HG03571 (cell line): Measurements from ENCODE around the gene SUFU.

Source experiments
- ATAC-seq: cut with Tn5 transposase; IDR thresholded peaks from one replicate; pipeline ENCODE4 v1.9.1; 2021; ENCODE audit not compliant: unreplicated experiment

Gene SUFU

DNA sequence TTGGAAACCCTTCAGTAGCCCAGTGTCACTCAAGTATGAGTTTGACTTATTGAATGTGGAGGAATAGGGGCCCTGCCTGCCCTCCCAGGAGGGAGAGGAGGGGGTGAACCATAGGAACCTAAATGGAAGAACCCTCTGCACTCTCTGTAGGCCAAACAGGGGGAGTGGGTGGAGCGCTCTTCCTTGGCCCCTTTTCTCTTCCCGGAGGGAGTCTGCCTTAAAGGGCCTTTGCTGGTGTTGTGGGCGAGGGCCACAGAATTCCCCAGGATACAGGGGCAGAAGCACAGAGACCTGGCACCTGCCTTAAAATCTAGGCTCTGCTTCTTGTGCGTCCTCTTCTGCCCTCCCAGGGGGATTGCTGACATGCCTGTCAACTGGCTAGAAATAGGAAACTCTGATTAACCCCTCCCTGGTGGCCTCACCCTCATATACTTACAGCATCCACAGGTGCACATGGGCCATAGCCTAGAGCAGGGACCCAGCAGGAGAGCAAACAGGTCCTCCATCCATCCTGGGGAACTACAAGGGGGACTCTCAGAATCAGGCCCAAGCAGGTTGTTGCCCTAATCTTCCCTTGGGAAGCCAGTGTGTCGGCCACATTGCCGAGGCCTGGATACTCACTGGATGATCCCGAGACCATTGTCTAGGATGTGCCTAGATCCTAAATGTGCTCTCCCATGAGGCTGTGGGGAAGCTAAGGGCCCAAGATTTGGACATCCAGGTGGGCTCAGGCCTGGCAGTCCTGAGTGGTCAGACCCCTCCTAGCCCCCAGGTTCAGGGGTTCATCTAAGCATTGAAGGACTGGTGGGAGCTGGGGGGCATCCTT is 143.9 kb downstream of the SUFU start:
- ATAC-seq, result no peak

- no peak for ATAC-seq
Observed at GRCh38 chr10:102648269-102648888, 144.6 kb downstream of the SUFU start.

DNA sequence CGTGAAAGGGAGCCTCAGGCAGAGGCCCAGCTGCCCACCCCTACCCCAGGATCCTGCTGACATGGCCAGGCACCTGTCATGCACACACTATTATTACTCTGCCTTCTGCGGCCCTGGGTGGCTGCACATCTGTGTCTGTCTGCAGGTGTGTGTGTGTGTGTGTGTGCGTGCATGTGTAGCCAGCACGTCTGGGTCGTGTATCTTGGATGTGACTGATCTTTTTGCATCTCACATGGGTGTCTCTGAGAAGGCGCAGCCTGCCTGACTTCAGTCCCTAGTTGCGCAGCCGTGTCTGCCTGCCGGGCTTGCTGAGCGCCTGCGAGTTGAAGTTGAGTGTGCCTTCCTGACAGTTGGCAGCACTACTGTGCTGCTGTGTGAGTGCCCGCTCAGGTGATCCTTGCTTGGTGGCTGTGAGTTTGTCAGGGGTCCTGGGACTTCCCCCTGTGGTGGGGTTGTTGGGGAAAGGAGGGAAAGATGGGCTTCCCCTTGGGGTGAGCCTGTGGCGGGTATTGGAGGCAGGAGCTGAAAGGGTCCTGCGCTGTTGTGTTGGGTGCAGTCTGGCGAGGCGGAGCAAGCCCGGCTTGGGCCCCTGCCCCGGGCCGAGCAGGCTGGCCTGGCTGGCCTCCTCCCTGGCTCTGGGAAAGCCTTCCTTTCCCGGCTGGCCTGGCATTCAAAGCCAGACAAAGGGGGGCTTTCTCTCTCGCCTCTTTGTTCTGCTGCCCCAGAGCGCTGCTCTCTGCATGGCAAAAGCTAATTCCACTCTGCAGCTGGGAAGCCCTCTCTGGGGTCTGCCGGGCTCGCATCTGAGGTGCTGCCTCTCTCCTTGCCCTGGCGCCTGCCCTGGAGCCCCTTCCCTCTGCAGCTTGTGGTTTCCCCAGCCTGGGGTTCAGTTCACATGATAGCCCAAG is 145.4 kb downstream of the SUFU start:
- ATAC-seq, result no peak

- ATAC-seq, result no peak
Observed at GRCh38 chr10:102649797-102650654, 146.3 kb downstream of the SUFU start.

GRCh38 chr10:102650655-102651454 is 147.1 kb downstream of the SUFU start:
- ATAC-seq, result no peak

DNA sequence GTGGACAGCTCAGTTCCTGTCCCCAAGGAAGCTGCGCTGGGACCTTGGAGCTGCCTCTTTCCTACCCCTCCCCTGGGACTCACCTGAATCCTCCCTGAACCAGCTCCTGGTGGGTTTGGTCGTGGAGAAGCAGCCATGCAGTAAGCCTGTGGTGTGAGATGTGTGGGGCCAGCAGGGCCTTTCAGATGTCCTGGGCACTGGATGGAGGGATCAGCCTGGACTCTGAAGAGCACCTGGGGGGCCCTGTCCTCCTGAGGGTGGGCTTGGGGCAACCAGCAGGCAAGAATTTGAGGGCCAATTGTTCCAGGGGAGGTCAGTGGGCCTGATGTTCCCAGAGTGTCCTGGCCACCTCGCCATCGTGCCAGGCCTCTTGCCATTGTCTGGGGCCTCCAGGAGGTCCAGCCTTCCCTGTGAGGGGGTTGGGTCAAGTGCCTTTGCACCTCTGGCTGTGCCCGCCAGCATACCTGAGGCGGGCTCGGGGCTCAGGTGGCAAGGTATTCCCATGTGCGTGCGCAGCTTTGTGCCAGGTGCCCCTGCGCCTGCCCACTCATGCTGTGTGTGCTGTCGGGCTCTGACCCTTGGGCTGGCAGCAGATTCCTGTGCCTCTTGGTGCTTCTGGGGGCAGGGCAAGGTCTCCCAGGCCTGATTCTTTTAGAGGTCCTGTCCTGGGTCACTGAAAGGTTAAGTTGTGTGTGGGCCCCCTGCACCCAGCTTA is 147.8 kb downstream of the SUFU start:
- ATAC-seq, result no peak

DNA sequence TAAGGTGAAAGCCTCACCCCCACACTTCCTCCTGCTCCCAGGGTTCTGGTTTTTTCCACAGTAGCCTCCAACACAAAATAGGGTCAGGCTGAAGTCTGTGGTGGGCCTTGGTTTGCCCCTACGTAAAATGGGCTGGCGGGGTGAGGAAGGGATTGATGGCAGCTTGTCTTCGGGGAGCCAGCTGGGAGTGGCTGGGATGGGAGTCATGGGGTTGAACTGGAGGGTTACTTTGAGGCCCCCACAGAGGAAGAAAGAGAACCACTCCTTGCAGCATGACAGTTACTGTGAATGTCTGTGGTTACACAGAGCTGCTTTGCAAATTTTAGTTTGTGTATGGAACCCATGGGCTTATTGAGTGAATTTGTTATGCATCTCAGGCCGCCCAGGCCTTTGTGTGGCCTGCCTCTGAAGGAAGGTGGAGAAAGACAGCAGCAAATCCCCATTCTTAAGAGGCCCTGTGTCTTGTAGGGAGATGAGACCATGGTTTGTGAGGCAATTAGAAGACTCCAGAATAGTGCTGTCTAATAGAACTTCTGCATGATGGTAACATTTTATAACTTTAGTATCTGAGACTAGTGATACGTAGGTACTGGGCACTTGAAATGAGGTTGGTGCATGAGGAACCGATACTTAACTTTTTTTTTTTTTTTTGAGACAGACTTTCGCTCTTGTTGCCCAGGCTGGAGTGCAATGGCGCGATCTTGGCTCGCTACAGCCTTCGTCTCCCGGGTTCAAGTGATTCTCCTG is 148.6 kb downstream of the SUFU start:
- peak; percentile 37 for ATAC-seq

- no peak for ATAC-seq
Observed at GRCh38 chr10:102653060-102653459, 149.3 kb downstream of the SUFU start.

GRCh38 chr10:102654566-102654965 is 150.8 kb downstream of the SUFU start:
- ATAC-seq, result no peak

DNA sequence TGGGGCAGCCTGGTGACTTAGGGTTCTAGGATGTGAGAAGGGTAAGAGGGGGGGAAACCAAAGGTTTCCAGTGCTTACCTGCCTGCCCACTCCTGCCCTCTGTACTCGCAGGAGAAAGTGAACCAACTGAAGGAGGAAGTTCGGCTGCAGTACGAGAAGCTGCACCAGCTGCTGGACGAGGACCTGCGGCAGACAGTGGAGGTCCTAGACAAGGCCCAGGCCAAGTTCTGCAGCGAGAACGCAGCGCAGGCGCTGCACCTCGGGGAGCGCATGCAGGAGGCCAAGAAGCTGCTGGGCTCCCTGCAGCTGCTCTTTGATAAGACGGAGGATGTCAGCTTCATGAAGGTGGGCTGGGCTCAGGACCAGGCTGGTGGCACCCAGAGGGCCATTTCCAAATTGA is 151.2 kb downstream of the SUFU start:
- ATAC-seq, result no peak

GRCh38 chr10:102656026-102656425 is 152.3 kb downstream of the SUFU start:
- no peak for ATAC-seq

GRCh38 chr10:102656791-102657371 is 153.1 kb downstream of the SUFU start:
- no peak for ATAC-seq

DNA sequence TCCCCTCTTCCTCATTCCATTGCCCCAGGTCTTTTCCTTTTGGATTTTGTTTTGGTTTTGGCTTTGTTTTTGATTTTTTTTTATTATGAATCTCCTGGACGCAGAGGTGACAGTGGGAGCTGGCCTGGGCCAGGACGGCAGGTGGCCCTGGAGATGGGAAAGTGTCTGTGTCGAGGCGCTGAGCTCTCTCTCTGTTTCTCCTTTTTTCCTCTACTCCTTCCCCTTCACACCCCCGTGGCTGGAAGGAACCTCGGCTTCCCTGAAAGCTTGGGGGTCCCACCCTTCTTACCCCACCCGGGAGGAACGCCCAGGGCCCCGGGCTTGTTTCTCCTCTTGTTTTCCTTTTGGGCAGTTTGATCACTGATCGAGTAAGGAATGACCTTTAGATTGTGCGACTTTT is 153.7 kb downstream of the SUFU start:
- ATAC-seq, result no peak

- no peak for ATAC-seq
Observed at GRCh38 chr10:102657984-102658724, 154.4 kb downstream of the SUFU start.

DNA sequence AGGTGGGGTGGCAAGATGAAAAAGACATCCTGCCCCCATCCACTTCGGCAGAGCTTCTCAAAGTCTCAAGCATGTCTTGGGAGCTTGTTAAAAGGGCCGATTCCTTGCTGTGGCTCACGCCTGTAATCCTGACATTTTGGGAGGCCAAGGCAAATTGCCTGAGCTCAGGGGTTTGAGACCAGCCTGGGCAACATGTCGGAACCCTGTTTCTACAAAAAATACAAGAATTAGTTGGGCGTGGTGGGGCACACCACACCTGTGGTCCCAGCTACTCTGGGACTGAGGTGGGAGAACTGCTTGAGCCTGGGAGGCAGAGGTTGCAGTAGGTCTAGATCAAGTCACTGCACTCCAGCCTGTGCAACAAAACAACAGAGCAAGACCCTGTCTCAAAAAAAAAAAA is 155.0 kb downstream of the SUFU start:
- ATAC-seq, result no peak

DNA sequence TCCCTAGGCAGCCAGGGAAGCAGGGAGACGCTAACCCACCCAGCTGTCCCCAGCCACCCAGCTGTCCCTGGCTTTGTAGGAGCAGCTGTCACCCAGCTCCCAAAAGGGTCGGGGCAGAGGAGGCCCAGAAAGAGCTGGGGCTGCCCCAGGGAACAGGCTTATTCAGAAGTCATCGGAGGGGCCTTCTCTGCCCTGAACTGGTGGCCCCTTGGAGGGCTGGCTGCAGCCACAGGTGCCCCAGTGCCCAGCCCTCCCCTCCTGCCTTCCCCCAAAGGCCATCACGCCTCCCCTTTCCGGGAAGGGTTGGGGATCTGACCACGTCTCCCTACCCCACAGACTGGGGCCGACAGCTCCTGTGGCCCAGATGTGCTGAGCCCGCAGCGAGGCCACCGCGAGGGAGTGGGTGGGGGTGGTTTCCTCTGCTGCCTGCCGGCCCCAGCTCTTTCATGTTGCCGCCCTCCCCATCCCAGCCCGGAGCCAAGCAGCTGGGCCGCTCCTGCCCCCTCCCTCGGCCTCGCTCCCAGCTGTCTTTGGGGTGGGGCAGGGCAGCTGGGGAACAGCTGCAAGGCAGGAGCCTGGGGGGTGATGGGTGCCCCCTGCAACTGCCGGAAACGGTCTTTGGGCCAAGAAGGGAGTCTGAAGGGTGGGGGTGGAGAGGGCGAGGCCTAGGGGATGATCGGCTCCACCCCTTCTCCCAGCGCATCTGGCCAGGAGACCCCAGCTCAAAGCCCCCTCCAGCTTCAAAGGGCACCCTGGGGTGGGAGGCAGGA is 157.3 kb downstream of the SUFU start:
- peak; percentile 72 for ATAC-seq

DNA sequence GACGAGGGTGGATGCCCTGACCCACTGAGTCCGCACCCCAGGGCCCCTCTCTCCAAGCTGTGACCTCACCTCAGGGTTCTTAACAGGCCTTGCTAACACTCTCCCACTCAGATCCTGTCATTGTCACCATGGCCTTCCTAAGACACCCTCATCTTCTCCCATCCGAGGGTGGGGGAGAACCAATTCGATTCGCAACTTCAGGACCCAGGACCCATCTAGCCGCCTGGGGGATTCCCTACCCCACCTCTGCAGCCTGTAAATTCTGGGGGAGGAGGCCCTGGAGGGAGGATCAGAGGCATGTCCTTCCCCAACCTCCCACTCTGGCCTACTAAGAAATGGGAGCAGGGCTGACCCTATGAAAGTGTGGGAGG is 157.9 kb downstream of the SUFU start:
- ATAC-seq, result no peak
